Caco-2 (cell line): ENCODE data around the gene ETHE1. TPM values are rescaled to one million over a fixed set of nuclear protein-coding genes. Genes with fewer than 3 reads are reported as not detected.

Experiments
- BruUV-seq: library from RNA; stranded (reverse); fragments of 400-500 nt; replicated peaks from 2 replicates; lab custom pipeline; 2021; lab: Mats Ljungman, UMichigan
- CTCF ChIA-PET: fragments of 300-600 bp; sonication (Branson Sonifier 250); formaldehyde crosslinking; loops from one replicate; lab custom pipeline; 2022; ENCODE audit warnings: antibody characterized with exemption; lab: Charles Lee
- POLR2A ChIA-PET: fragments of 300-600 bp; sonication (Branson Sonifier 250); formaldehyde crosslinking; loops from one replicate; lab custom pipeline; 2022; ENCODE audit warnings: antibody characterized with exemption; lab: Charles Lee
- DNase-seq, 2 experiments: peaks; one replicate each; pipeline versions ENCODE4 v3.0.0 to v3.0.0-alpha.2; 2020 to 2022
- H3K27me3 ChIP-seq: replicated peaks from 2 replicates; pipeline ENCODE4 v1.6.0; 2011; ENCODE audit warnings: low read length; ENCODE audit not compliant: control insufficient read depth, insufficient read depth
- H3K36me3 ChIP-seq: 2 replicates; pipeline ENCODE4 v1.5.1; 2011; ENCODE audit warnings: low read length; ENCODE audit not compliant: control insufficient read depth, insufficient read depth
- H3K4me1 ChIP-seq: fragments of 250-450 bp; sonication (Bioruptor Pico); 2 replicates; pipeline ENCODE4 v1.5.1; 2020; ENCODE audit warnings: mild to moderate bottlenecking
- H3K4me3 ChIP-seq: 2 replicates; pipeline ENCODE4 v1.5.1; 2011; ENCODE audit warnings: low read depth, mild to moderate bottlenecking, control low read depth, low read length
- H3K9me3 ChIP-seq: fragments of 250-450 bp; sonication (Bioruptor Pico); 2 replicates; pipeline ENCODE4 v1.5.1; 2020; ENCODE audit warnings: mild to moderate bottlenecking, moderate library complexity
- H3K27ac Mint-ChIP-seq: one replicate; pipeline ENCODE4 v1.8.0; 2022; ENCODE audit warnings: mixed read lengths; ENCODE audit not compliant: unreplicated experiment
- H3K27me3 Mint-ChIP-seq: one replicate; pipeline ENCODE4 v1.8.0; 2022; ENCODE audit warnings: mixed read lengths; ENCODE audit not compliant: insufficient read depth, unreplicated experiment
- H3K36me3 Mint-ChIP-seq: one replicate; pipeline ENCODE4 v1.8.0; 2022; ENCODE audit warnings: mild to moderate bottlenecking, mixed read lengths; ENCODE audit not compliant: insufficient read depth, unreplicated experiment
- H3K4me1 Mint-ChIP-seq: one replicate; pipeline ENCODE4 v1.8.0; 2022; ENCODE audit warnings: low read depth, mixed read lengths; ENCODE audit not compliant: unreplicated experiment
- H3K4me3 Mint-ChIP-seq: one replicate; pipeline ENCODE4 v1.8.0; 2022; ENCODE audit warnings: mild to moderate bottlenecking, moderate library complexity, mixed read lengths; ENCODE audit not compliant: unreplicated experiment
- H3K9me3 Mint-ChIP-seq: one replicate; pipeline ENCODE4 v1.8.0; 2022; ENCODE audit warnings: mixed read lengths; ENCODE audit not compliant: unreplicated experiment
- intact Hi-C: fragments of 100-400 bp; cut with micrococcal nuclease; formaldehyde crosslinking; loops from one replicate; pipeline ENCODE4 v1.10.0; 2022; ENCODE audit not compliant: unreplicated experiment
- total RNA-seq: library from RNA; stranded (reverse); gene quantifications from 2 replicates; pipeline ENCODE4 v1.2.3, GENCODE V29; 2022
- TF ChIP-seq, protein P1 (sequence below), 2 experiments: fragments of 200-600 bp in 1 of 2; IDR thresholded peaks; 1 replicate in 1 of 2; 2 replicates in 1 of 2; pipeline versions ENCODE4 v1.5.1 to v1.8.0; 2011 to 2022; ENCODE audit warnings: antibody characterized with exemption in 1 of 2, control low read depth in 1 of 2, inconsistent platforms in 1 of 2, low read depth in 1 of 2, low read length in 1 of 2, mild to moderate bottlenecking in 1 of 2, moderate library complexity in 1 of 2; ENCODE audit not compliant: insufficient read depth in 1 of 2, severe bottlenecking in 1 of 2, unreplicated experiment in 1 of 2

Gene ETHE1
- total RNA-seq, 1 experiment from 2014 or later = 39.6 TPM

DNA sequence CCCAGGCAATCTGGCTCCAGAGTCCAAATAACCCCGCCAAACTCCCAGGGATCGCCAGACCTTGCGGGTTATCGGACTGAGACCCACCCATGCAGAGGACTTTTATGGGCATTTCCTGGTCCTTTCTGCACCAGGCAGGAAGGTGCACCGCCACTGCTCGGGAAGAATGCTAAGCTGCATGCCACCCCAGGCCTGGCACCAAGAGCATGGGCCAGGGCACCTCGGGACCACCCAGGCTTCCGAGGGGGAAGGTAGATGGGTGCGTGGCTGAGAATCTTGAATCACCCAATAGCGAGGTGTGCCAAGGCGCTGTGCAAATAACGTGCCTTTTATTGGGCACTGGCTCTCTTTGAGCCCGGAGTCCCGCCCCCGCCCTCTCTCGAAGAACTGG is 5.6 kb upstream of the ETHE1 start:
- Mint-ChIP-seq H3K4me1 (peaks cover 6% of the 10 kb centered on the region), H3K9me3 (no peaks in the 10 kb centered on the region), H3K27ac (peak overlapping the region; percentile 96), H3K4me3 (peak overlapping the region; percentile 96), H3K27me3 (no peaks in the 10 kb centered on the region), H3K36me3 (peaks cover 30% of the 10 kb centered on the region)
- BruUV-seq = no TSS peak
- Histone ChIP-seq H3K4me1 (0 out of 2 replicates have a peak, but pooled peaks cover 4% of the 10 kb centered on the region), H3K36me3 (no peaks in the 10 kb centered on the region), H3K27me3 (no peaks in the 10 kb centered on the region), H3K4me3 (peak overlapping the region; percentile 60), H3K9me3 (no peaks in the 10 kb centered on the region)
- DNase-seq = peak in 1 of 2 experiments; percentile 36
- intact Hi-C loops = loop anchor here (2.0 to 10.0 kb wide), 2 partner anchors 28 to 122 kb away; partner anchors contain the start of gene PHLDB3
- POLR2A ChIA-PET = interaction anchor here (0.6 to 2.1 kb wide), 5 partner anchors 23 to 772 kb away, joined by 5 to 10 read pairs (median 8); partner anchors contain the start of genes IRGQ, PHLDB3, ZNF235 and ZNF576
- CTCF ChIA-PET = interaction anchor here (0.9 to 2.4 kb wide), 9 partner anchors 13 to 147 kb away, joined by 3 to 14 read pairs (median 9); partner anchors contain the start of genes IRGQ, PHLDB3 and ZNF576
- TF ChIP-seq, protein P1, sequence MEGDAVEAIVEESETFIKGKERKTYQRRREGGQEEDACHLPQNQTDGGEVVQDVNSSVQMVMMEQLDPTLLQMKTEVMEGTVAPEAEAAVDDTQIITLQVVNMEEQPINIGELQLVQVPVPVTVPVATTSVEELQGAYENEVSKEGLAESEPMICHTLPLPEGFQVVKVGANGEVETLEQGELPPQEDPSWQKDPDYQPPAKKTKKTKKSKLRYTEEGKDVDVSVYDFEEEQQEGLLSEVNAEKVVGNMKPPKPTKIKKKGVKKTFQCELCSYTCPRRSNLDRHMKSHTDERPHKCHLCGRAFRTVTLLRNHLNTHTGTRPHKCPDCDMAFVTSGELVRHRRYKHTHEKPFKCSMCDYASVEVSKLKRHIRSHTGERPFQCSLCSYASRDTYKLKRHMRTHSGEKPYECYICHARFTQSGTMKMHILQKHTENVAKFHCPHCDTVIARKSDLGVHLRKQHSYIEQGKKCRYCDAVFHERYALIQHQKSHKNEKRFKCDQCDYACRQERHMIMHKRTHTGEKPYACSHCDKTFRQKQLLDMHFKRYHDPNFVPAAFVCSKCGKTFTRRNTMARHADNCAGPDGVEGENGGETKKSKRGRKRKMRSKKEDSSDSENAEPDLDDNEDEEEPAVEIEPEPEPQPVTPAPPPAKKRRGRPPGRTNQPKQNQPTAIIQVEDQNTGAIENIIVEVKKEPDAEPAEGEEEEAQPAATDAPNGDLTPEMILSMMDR (IDR thresholded peaks at IDR 0.05; ENCODE audit: insufficient read depth in 1 of 2, low read depth in 1 of 2, low read length in 1 of 2, severe bottlenecking in 1 of 2, unreplicated experiment in 1 of 2) = no peak

DNA sequence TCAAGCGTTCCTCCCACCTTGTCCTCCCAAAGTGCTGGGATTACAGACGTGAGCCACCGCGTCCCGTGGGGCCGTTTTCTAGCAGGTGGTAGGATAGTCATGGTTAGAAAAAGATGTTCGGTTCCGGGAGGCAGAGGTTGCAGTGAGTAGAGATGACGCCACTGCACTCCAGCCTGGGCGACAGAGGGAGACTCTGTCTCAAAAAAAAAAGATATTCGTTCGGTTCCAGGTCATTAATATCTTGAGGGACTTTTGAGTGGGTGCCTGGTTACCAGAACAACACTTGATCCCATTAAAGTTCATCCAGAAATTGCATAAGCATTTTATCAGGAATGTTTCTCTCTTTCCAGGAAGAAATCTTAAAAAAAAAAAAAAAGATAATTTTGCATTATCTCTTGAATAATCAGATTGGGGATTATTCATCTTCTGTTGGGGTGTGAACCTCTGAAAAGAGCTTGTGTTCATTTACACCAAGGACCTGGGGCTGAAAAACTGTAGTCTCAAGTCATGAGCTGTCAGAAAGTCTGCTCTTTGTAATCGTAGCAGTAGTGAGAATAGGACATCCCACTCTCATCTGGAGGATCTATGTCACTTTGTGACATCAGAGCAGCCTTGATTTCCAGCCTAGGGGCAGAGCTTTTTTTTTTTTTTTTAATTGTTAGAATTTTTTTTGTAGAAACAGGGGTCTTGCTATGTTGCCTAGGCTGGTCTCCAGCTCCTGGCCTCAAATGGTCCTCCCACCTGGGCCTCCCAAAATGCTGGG is 1.0 kb upstream of the ETHE1 start:
- BruUV-seq = no TSS peak
- TF ChIP-seq, protein P1 (IDR thresholded peaks at IDR 0.05; ENCODE audit: insufficient read depth in 1 of 2, low read depth in 1 of 2, low read length in 1 of 2, severe bottlenecking in 1 of 2, unreplicated experiment in 1 of 2) = no peak
- Mint-ChIP-seq H3K4me1 (peaks cover 18% of the 10 kb centered on the region), H3K9me3 (no peaks in the 10 kb centered on the region), H3K27ac (peak overlapping the region; percentile 93), H3K36me3 (peaks cover 21% of the 10 kb centered on the region), H3K4me3 (peak overlapping the region; percentile 98), H3K27me3 (no peaks in the 10 kb centered on the region)
- Histone ChIP-seq H3K4me1 (peaks cover 16% of the 10 kb centered on the region), H3K27me3 (no peaks in the 10 kb centered on the region), H3K9me3 (no peaks in the 10 kb centered on the region), H3K4me3 (0 out of 2 replicates have a peak overlapping the region, but pooled peaks have one; percentile 5), H3K36me3 (no peaks in the 10 kb centered on the region)
- DNase-seq = no peak
- ChIA-PET POLR2A (interaction anchor here (0.7 kb wide), 1 partner anchor 140 kb away, joined by 3 read pairs; no protein-coding TSS in a partner anchor), CTCF (interaction anchor here (0.6 to 1.3 kb wide), 2 partner anchors 81 to 1242 kb away, joined by 5 read pairs; no protein-coding TSS in a partner anchor)
- intact Hi-C loops = loop anchor here (5.0 kb wide), 1 partner anchor 66 kb away; no protein-coding TSS in a partner anchor
